H7 (cell line): ENCODE results near the gene FBXO41. TPM values are rescaled to one million over a fixed set of nuclear protein-coding genes. Genes with fewer than 3 reads are reported as not detected.

Experiments
- DNase-seq: peaks from one replicate; pipeline ENCODE4 v3.0.0; 2012
- H3K27me3 ChIP-seq: 2 replicates; pipeline ENCODE4 v1.6.0; 2011; ENCODE audit warnings: mild to moderate bottlenecking, low read length; ENCODE audit not compliant: control insufficient read depth, insufficient read depth
- H3K36me3 ChIP-seq: replicated peaks from 2 replicates; pipeline ENCODE4 v1.5.1; 2011; ENCODE audit warnings: low read length; ENCODE audit not compliant: control insufficient read depth, insufficient read depth
- H3K4me3 ChIP-seq: 2 replicates; pipeline ENCODE4 v1.5.1; 2011; ENCODE audit warnings: low read depth, mild to moderate bottlenecking, control low read depth, low read length, moderate library complexity; ENCODE audit not compliant: insufficient read depth
- total RNA-seq: library from RNA; depleted of rRNA; stranded (reverse); fragments of >200 nt; shearing (Covaris generic); gene quantifications from 2 replicates; pipeline ENCODE4 v1.2.3, GENCODE V29; 2014

FBXO41 gene
- total RNA-seq, 1 experiment from 2014 or later = 2.3 TPM

GRCh38 chr2:73259704-73260337 is 24.5 kb downstream of the FBXO41 start:
- Histone ChIP-seq H3K4me3 (no peak overlapping the region), H3K36me3 (peaks cover 1% of the 10 kb centered on the region), H3K27me3 (no peaks in the 10 kb centered on the region)
- no peak for DNase-seq

GRCh38 chr2:73259276-73259675 is 25.0 kb downstream of the FBXO41 start:
- Histone ChIP-seq H3K27me3 (no peaks in the 10 kb centered on the region), H3K4me3 (no peak overlapping the region), H3K36me3 (peaks cover 1% of the 10 kb centered on the region)
- no peak for DNase-seq

GRCh38 chr2:73258913-73259215 is 25.4 kb downstream of the FBXO41 start:
- DNase-seq = no peak
- Histone ChIP-seq H3K4me3 (no peak overlapping the region), H3K36me3 (peaks cover 3% of the 10 kb centered on the region), H3K27me3 (no peaks in the 10 kb centered on the region)

DNA sequence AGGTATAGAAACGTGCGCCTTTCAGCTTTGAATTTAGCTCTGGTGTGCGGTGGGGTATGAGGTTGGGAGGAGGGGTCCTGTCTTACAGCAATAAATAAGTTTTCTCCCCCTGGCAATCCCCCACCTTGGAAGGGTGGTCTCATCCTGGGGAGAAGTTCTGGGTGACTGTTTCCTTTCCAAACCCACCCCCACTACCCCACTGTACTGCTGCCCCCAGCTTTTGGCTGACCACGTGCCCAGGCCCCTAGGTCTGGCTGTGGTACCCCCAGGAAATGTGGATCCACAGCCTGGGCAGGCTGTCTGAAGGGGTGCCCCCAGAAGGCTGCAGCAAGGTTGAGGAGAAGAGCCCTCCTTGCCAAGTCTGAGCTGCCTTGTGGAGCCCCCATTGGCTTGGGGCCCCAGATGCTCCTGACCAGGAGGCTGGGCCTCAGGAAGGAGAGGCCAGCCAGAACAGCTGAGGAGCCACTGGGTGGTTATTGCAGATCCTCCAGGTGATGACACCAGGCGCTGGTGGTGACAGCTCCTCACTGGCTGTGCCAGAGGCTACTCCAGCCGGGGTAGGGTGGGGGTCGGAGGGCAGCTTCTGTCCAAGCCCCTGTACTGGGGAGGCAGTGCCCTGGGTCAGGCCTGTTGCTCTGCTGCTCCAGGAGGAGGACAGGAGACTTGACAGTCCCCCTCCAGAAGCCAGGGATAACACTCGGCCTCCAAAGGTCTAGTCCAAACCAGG is 25.9 kb downstream of the FBXO41 start:
- Histone ChIP-seq H3K27me3 (no peaks in the 10 kb centered on the region), H3K4me3 (no peak overlapping the region), H3K36me3 (peaks cover 4% of the 10 kb centered on the region)
- no peak for DNase-seq

GRCh38 chr2:73257425-73258125 is 26.7 kb downstream of the FBXO41 start:
- Histone ChIP-seq H3K36me3 (peaks cover 9% of the 10 kb centered on the region), H3K27me3 (no peaks in the 10 kb centered on the region), H3K4me3 (no peak overlapping the region)
- DNase-seq = no peak

DNA sequence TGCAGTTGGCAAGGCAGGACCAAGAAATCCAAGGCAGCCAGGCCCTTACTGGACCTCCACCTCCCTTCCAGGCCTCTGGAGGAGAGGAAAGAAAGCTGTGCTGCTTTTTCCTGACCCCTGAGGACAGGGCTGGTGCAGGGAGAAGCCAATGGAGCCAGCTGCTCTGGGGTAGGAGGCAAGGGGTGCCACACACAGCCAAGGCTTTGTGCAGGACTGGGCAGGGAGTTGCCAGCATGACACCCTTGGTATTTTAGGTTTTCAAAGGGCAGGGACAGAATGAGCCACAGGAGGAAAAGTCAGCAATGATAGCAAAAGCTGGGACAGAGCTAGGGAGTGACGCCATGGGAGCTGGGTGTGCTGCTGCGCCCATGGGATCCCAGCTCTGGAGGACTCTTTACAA is 27.3 kb downstream of the FBXO41 start:
- Histone ChIP-seq H3K4me3 (no peak overlapping the region), H3K27me3 (no peaks in the 10 kb centered on the region), H3K36me3 (peaks cover 11% of the 10 kb centered on the region)
- no peak for DNase-seq

DNA sequence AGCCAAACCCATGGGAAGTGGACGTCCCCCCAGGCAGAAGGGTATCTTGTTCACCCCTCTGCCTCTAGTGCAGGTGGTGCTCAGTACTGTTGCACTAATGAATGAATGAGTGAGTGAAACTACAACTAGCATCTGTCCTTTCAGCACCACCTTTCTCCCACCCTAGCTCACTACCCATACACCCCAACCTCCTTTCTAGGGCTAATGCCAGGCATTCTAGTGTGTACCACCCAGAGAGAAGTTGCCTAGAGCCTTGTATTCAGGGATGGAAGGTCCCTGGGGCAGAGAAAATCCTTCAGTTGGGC is 27.7 kb downstream of the FBXO41 start:
- DNase-seq = peak; percentile 55
- Histone ChIP-seq H3K4me3 (no peak overlapping the region), H3K27me3 (no peaks in the 10 kb centered on the region), H3K36me3 (peaks cover 13% of the 10 kb centered on the region)

DNA sequence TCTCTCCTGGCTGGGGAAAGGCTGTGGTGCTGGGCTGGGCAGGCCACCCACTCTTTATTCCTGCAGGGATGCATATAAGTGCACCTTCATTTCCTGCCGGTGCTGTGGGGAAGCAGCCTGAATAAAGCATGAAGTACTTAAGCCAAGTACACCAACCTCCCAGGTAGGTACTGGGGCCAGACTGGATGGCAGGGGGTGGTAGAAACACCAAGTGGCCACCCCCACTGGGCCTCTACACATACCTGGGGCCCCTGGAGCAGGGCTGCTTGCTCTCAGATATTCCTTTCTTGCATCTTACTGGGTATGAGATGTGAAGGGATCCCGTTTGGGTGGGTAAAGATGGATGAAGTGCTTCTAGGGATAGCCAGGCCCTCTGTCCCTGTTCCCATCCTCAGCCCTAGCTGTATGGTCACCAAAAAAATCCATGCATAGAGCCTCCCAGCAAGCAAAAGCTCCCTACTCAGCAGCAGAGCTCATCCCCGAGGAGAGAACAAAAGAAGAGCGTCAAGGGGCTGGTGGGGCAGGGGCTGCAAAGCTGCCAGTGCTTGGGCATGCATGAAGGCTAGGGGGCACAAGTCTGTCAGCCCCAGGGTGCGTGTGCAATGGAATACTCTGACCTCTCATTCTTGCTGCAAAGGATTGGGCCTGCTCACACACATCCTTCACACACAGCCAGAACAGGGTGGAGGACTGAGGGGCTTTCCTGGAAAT is 28.2 kb downstream of the FBXO41 start:
- DNase-seq = peak; percentile 67
- no peaks in the 10 kb centered on the region for H3K27me3 ChIP-seq
- H3K4me3 ChIP-seq = no peak overlapping the region

GRCh38 chr2:73255007-73255644 is 29.2 kb downstream of the FBXO41 start:
- no peaks in the 10 kb centered on the region for H3K27me3 ChIP-seq
- peaks cover 23% of the 10 kb centered on the region for H3K36me3 ChIP-seq
- peak; percentile 57 for DNase-seq
- H3K4me3 ChIP-seq = no peak overlapping the region

More for the DNA sequence above, 28.2 kb downstream of the FBXO41 start:
- H3K36me3 ChIP-seq = peaks cover 16% of the 10 kb centered on the region

DNA sequence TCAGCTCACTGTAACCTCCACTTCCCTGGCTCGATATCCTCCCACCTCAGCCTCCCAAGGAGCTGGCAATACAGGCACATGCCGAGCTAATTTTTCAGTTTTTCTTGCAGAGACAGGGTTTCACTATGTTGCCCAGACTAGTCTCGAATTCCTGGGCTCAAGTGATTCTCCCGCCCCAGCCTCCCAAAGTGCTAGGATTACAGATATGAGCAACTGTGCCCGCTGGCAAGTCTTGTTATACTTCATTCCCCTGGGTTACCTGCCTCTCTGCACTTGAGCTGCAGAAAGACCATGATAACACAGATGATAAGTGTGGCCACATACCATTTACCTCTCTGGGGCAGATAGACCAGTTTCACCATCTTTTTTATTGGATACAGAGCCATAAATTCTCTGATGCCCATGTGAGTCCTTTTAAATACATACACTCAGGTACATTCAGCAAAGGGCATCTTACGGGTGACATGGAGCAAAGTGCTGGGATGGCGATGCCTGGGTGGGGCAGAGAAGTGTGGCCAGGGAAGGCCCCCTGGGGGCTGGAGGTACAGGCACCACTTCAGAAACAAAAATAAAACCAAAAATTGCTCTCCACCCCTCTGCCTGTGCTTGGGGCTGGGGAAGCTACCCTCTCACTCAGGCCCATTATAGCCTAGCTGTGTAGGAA is 29.8 kb downstream of the FBXO41 start:
- no peak for DNase-seq
- Histone ChIP-seq H3K36me3 (peaks cover 28% of the 10 kb centered on the region), H3K27me3 (no peaks in the 10 kb centered on the region), H3K4me3 (no peak overlapping the region)

DNA sequence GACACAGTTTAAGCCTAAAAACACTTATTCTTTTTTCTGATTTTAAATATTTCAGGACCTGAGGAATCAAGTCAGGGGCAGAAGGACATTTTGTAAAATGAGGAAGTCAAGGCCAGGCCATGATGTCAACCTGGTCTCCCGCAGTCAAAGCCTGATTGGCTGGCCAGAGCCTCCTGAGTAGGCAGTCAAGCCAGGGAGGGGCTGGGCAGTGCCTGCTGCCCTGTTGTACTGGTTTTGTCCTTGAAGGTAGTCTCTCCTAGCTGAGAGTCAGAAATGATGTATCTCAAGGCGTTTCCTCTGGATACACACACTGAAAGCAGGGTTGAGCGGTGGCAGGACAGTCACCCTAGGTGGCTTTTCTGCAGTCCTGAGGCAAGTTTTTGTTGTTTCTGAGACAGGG is 30.4 kb downstream of the FBXO41 start:
- peaks cover 34% of the 10 kb centered on the region for H3K36me3 ChIP-seq
- no peak for DNase-seq

DNA sequence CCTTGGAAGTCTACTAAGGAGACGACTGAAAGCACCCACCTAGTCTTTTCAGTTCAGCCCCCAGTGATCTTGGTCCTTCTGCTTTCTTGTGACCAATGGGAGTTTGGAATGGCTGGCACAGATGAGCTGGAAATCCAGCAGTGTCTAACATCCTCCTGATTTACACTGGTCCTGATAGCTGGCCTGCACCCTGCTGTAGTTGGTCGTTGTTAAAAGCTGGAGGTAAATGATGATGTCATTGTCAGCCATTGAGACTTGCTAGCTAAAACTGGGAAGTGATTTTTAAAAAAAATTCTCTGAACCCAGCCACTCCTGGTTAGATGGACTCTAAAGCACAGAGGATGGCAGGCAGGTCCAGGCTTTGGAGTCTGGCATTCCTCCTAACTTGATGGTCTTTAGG is 30.9 kb downstream of the FBXO41 start:
- Histone ChIP-seq H3K4me3 (no peak overlapping the region), H3K36me3 (peaks cover 37% of the 10 kb centered on the region), H3K27me3 (no peaks in the 10 kb centered on the region)
- no peak for DNase-seq

More for the DNA sequence above, 30.4 kb downstream of the FBXO41 start:
- Histone ChIP-seq H3K27me3 (no peaks in the 10 kb centered on the region), H3K4me3 (no peak overlapping the region)

GRCh38 chr2:73252238-73253027 is 31.8 kb downstream of the FBXO41 start:
- no peak for DNase-seq
- peaks cover 43% of the 10 kb centered on the region for H3K36me3 ChIP-seq

More at GRCh38 chr2:73252238-73253027, 31.8 kb downstream of the FBXO41 start:
- Histone ChIP-seq H3K27me3 (no peaks in the 10 kb centered on the region), H3K4me3 (no peak overlapping the region)
